GM19025 (cell line): ENCODE data around the gene TKT.

ENCODE experiments used
- ATAC-seq: cut with Tn5 transposase; IDR thresholded peaks from one replicate; pipeline ENCODE4 v1.9.1; 2021; ENCODE audit warnings: mild to moderate bottlenecking, low read depth, moderate library complexity; ENCODE audit not compliant: unreplicated experiment

The TKT gene

GRCh38 chr3:53199834-53200233, 56.0 kb downstream of the TKT start:
- ATAC-seq: no peak

DNA sequence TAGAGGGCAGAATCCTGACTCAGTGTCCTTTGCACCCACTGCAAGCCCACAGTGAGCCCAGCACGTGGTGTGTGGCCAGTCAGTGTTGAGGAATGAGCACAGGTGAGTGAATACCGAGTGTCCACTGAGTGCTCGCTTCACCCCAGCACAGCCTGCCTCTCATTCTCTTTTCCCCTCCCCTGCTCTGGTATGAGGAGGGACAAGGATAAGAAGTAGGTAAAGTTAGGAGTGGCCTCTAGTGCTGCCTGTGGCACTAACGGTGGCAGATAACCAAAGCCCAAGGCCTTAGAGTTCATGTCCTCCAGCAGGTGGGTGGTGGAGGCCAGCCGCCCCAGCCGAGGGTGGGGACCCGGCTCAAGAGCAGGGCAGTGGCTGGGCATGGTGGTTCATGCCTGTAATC, 56.8 kb downstream of the TKT start:
- no peak for ATAC-seq

GRCh38 chr3:53198256-53198977, 57.4 kb downstream of the TKT start:
- ATAC-seq: no peak

DNA sequence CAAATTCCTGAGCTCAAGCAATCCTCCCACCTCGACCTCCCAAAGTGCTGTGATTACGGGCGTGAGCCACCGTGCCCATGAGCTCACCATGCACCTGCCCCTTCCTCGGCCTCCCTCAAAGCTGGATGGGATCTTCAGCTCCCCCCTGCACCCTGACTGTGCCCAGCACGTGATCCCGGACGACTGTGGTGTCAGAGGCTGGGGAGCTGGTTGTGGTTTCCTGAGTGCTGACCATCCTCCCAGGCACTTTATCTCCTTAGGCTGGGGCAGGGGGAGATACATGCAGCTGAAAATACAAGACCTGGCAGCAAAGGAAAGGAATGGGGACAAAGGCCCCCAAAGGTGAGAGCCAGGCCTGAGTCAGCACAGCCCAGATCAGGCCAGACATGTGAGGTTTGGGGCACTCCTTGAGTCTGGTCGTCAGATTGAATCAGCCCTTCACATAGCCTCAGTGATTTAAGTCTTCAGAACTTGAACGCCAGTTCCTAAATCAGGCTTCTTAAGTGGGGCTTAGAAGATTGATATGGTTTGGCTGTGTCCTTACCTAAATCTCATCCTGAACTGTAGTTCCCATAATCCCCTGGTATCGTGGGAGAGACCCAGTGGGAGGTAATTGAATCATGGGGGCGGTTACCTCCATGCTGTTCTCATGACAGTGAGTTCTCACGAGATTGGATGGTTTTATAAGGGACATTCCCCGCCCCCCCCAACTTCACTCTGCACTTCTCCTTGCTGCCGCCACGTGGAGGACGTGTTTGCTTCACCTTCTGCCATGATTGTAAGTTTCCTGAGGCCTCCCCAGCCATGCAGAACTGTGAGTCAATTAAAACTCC, 59.0 kb downstream of the TKT start:
- peak; percentile 34 for ATAC-seq

- no peak for ATAC-seq
These were observed 59.9 kb downstream of the TKT start for GRCh38 chr3:53195602-53196574.

DNA sequence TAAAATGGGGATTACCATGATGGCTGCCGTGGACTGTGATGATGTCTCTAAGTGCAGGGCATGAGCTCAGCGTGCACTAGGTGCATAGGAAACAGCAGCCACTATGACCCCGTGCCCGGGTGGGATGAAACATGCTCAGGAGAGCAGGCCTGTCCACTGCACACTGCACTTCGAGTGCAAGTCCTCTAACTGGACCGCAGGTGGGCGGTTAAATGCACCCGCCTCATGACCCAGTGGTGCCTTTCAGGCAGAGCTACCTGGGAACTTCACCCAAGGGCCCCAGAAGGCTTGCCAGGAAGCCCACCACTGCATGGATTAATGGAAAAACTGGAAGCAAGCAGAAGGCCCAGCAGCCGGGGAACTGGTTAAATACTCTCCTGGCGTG, 60.8 kb downstream of the TKT start:
- no peak for ATAC-seq

DNA sequence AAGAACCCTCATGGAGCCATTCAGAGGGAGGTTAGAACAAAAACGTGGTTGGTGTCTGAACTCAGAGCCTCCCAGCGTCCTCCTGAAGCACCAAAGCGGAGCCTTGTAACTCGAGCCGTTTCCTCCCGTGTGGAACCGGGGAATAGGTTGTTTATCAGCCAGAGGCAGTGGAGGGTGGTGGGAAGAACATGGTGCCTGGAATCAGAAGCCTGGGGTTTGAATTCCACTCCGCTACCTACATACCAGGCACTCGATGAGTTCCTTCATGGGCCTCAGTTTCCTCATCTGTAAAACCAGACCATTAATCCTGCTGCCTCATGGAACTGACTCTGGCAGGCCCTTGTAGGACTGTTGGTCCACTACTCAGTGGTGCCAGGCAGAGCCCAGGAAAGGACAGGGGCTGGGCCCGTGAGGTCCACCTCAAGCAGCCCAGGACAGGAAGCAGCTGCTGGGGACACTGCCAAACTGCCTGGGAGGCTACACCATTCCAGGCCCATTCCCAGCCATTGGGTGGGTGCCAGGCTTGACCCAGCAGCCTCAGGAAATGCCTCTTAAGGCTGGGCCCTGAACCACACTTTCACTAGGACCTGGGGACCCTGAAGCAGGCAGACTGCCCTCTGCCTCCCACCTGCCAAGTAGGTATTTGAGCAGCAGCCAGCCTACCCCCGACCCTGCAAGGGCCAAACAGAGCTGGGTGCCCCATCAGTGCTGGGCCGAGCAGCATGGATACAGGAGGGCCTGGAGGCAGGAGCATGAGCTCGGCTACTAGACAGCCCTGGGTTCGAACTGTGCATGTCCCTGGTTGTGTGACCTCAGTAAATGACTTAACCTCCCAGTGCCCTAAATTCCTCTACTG, 61.4 kb downstream of the TKT start:
- no peak for ATAC-seq

- ATAC-seq: no peak
These were observed 62.2 kb downstream of the TKT start for GRCh38 chr3:53193466-53194209.

- no peak for ATAC-seq
These were observed 63.2 kb downstream of the TKT start for GRCh38 chr3:53192608-53193007.

GRCh38 chr3:53191836-53192480, 63.9 kb downstream of the TKT start:
- ATAC-seq: no peak

DNA sequence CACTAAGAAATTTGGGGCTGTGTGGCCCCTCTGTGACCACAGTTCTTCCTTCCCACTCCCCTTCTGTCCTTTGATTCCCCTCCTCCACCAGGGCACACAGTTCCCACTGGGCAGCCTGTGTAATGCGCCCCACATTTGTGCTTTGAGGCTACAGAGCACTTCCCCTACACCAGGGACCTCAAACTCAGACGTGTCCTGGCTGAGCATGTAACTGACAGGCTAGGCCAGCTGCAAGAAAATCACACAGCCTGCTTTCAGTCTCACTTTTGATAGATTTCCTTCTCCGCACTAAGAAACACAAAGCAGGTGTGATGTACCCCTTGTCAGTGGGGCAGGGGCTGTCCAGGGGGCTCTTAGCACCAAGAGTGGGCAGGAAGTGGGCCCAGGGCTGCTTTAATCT, 65.2 kb downstream of the TKT start:
- ATAC-seq: no peak

DNA sequence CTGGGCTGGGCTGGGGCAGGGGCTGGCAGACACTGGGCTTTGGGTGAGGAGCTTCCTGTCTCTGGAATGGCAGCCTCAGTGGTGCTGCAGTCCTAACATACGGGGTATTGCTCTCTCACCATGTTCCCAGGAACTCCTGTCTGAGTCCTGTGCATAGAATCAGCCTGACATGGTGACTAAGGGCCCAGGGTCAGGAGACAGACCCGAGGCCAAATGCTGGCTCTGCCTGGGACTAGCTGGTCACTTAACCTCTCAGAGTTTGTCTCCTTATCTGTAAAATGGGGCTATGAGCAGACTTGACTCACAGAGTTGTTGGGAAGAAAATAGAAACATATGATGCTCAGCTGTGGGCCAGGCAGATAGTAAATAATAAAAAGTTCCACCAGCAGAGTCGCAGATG, 66.5 kb downstream of the TKT start:
- ATAC-seq: no peak

DNA sequence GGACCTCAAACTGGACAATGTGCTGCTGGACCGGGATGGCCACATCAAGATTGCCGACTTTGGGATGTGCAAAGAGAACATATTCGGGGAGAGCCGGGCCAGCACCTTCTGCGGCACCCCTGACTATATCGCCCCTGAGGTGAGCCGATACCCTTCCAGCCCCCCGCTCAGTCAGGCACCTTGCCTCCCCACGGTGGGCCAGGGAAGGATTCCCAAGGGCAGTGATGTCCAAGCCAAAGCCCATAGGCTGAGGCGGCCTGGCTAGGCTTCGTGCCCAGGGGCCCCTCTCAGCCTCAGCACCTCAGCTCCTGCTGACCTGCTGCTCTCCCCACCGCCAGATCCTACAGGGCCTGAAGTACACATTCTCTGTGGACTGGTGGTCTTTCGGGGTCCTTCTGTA, 67.1 kb downstream of the TKT start:
- no peak for ATAC-seq

DNA sequence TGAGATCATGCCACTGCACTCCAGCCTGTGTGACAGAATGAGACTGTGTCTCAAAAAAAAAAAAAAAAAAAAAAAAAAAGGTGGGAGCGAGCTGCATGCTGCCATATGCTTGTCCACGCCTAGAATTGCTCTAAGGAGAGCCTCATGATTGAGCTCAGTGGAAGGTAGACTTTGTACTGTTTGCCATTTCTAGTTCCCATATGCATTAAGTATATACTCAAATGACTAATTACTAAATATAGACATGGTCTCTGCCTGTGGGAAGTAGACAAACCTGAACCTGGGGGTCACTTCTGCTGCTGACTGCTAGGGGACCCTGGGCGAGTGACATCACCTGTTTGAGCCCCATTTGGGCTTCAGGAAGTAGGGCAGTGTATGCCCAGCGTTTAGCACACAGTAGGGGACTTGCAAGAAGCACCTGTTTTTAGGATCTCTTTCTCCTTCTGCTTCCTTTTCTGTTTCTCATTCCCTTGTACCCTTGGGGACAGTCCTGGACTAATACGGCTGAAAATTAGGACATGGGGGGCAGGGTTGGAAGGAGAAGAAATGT, 67.6 kb downstream of the TKT start:
- no peak for ATAC-seq

GRCh38 chr3:53187430-53187829, 68.4 kb downstream of the TKT start:
- no peak for ATAC-seq

DNA sequence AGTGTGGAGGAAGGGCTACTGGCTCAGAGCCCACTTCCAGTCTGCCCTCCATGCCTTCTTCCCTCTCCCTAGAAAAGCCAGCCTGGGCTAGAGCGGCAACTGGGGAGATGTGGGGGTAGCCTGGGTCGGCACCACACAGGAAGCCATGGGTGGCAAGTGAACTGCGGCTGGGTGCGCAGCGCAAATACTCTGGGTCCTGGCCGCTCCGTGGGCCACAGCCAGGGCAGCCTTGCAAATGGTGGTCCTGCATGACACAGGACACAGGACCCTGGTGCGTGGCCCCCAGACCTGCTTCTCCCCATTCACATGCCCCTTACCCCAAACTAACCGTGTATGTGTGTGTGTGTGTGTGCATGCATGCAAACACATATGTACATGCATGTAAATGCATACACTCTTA, 69.1 kb downstream of the TKT start:
- ATAC-seq: no peak

- ATAC-seq: no peak
These were observed 69.9 kb downstream of the TKT start for GRCh38 chr3:53185761-53186465.

DNA sequence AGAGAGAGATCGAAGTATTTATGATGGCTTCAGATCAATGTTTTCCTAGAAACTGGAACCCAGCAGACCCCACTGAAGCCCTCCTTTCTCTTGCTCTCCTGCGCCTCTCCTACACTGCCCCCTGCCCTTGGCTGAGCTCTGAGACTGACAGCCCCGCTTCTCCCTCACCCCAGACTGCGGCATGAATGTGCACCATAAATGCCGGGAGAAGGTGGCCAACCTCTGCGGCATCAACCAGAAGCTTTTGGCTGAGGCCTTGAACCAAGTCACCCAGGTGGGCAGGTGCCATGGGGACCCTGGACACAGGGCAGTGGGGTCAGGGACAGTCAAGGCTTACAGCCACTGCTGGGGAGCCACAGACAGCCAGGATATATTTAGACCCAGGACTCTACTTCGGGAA, 71.1 kb downstream of the TKT start:
- no peak for ATAC-seq
